H9 (cell line): ENCODE data around the gene ITPR1. TPM values are rescaled to one million over a fixed set of nuclear protein-coding genes. Genes with fewer than 3 reads are reported as not detected.

ENCODE experiments used
- DNase-seq: peaks from one replicate; pipeline ENCODE4 v3.0.0-alpha.2; 2017
- H2AFZ ChIP-seq: one replicate; pipeline ENCODE4 v1.6.1; 2013; ENCODE audit warnings: mild to moderate bottlenecking, low read length, control low read depth, moderate library complexity
- H2AK5ac ChIP-seq: 2 replicates; pipeline ENCODE4 v1.6.1; 2013; ENCODE audit warnings: low read length, control low read depth, mixed read lengths; ENCODE audit not compliant: insufficient read length
- H2BK120ac ChIP-seq: one replicate; pipeline ENCODE4 v1.6.1; 2013; ENCODE audit warnings: low read depth, mild to moderate bottlenecking, low read length, control low read depth, inconsistent platforms; ENCODE audit not compliant: poor library complexity, severe bottlenecking
- H2BK12ac ChIP-seq: 2 replicates; pipeline ENCODE4 v1.6.1; 2013; ENCODE audit warnings: low read length, control low read depth, mixed read lengths, low read depth; ENCODE audit not compliant: insufficient read length
- H2BK15ac ChIP-seq: 2 replicates; pipeline ENCODE4 v1.6.1; 2013; ENCODE audit warnings: low read depth, low read length, control low read depth
- H2BK20ac ChIP-seq: one replicate; pipeline ENCODE4 v1.6.1; 2013; ENCODE audit warnings: low read depth, mild to moderate bottlenecking, low read length, control low read depth, inconsistent platforms; ENCODE audit not compliant: poor library complexity, severe bottlenecking
- H2BK5ac ChIP-seq: 2 replicates; pipeline ENCODE4 v1.6.1; 2013; ENCODE audit warnings: low read length, control low read depth, mixed read lengths; ENCODE audit not compliant: insufficient read length
- H3K14ac ChIP-seq: 2 replicates; pipeline ENCODE4 v1.6.1; 2013; ENCODE audit warnings: low read length, control low read depth; ENCODE audit not compliant: insufficient read depth
- H3K18ac ChIP-seq: 2 replicates; pipeline ENCODE4 v1.6.1; 2013; ENCODE audit warnings: low read depth, mild to moderate bottlenecking, mixed read lengths, low read length, control low read depth; ENCODE audit not compliant: insufficient read length
- H3K23ac ChIP-seq: 2 replicates; pipeline ENCODE4 v1.6.1; 2013; ENCODE audit warnings: low read length, control low read depth, mixed read lengths, low read depth; ENCODE audit not compliant: insufficient read length
- H3K23me2 ChIP-seq: 2 replicates; pipeline ENCODE4 v1.6.1; 2013; ENCODE audit warnings: low read depth, mild to moderate bottlenecking, mixed read lengths, low read length, control low read depth; ENCODE audit not compliant: insufficient read length, poor library complexity, severe bottlenecking
- H3K27ac ChIP-seq: 2 replicates; pipeline ENCODE4 v1.5.1; 2013; ENCODE audit warnings: low read length, control low read depth, mixed read lengths, low read depth; ENCODE audit not compliant: insufficient read length
- H3K27me3 ChIP-seq: 2 replicates; pipeline ENCODE4 v1.6.1; 2013; ENCODE audit warnings: low read length, control low read depth, inconsistent platforms; ENCODE audit not compliant: insufficient read depth
- H3K4ac ChIP-seq: 2 replicates; pipeline ENCODE4 v1.6.1; 2013; ENCODE audit warnings: low read depth, mild to moderate bottlenecking, control low read depth, inconsistent platforms, low read length, moderate library complexity
- H3K4me1 ChIP-seq: 2 replicates; pipeline ENCODE4 v1.6.1; 2013; ENCODE audit warnings: low read length, control low read depth, inconsistent platforms; ENCODE audit not compliant: insufficient read depth
- H3K4me2 ChIP-seq: 2 replicates; pipeline ENCODE4 v1.6.1; 2013; ENCODE audit warnings: low read length, control low read depth, mixed read lengths; ENCODE audit not compliant: insufficient read length, insufficient read depth
- H3K56ac ChIP-seq: 2 replicates; pipeline ENCODE4 v1.6.1; 2013; ENCODE audit warnings: low read depth, mild to moderate bottlenecking, mixed read lengths, low read length, control low read depth; ENCODE audit not compliant: insufficient read length
- H3K79me1 ChIP-seq: 2 replicates; pipeline ENCODE4 v1.6.1; 2013; ENCODE audit warnings: low read depth, mild to moderate bottlenecking, moderate library complexity, low read length, control low read depth, inconsistent platforms; ENCODE audit not compliant: insufficient read depth, poor library complexity, severe bottlenecking
- H3K79me2 ChIP-seq: 2 replicates; pipeline ENCODE4 v1.6.1; 2013; ENCODE audit warnings: low read length, control low read depth, inconsistent platforms; ENCODE audit not compliant: insufficient read depth
- H3K9ac ChIP-seq: 2 replicates; pipeline ENCODE4 v1.6.1; 2013; ENCODE audit warnings: low read length, control low read depth, mixed read lengths; ENCODE audit not compliant: insufficient read length; ENCODE audit errors: extremely low read depth
- H3K9me3 ChIP-seq: one replicate; pipeline ENCODE4 v1.6.1; 2013; ENCODE audit warnings: low read depth, low read length, inconsistent platforms; ENCODE audit not compliant: control insufficient read depth
- H3T11ph ChIP-seq: one replicate; pipeline ENCODE4 v1.6.1; 2013; ENCODE audit warnings: mild to moderate bottlenecking, low read length, control low read depth, inconsistent platforms
- H4K20me1 ChIP-seq: one replicate; pipeline ENCODE4 v1.6.1; 2013; ENCODE audit not compliant: control insufficient read depth, insufficient read length, insufficient read depth
- H4K5ac ChIP-seq: 2 replicates; pipeline ENCODE4 v1.6.1; 2013; ENCODE audit warnings: low read depth, mild to moderate bottlenecking, mixed read lengths, low read length, control low read depth; ENCODE audit not compliant: insufficient read length
- H4K8ac ChIP-seq: replicated peaks from 2 replicates; pipeline ENCODE4 v1.6.1; 2013; ENCODE audit warnings: low read length, control low read depth, mixed read lengths, low read depth; ENCODE audit not compliant: insufficient read length
- H4K91ac ChIP-seq: 2 replicates; pipeline ENCODE4 v1.6.1; 2013; ENCODE audit warnings: low read depth, mild to moderate bottlenecking, moderate library complexity, mixed read lengths, low read length, control low read depth; ENCODE audit not compliant: insufficient read length
- H3K27ac Mint-ChIP-seq, 3 experiments: 2 replicates in 2 of 3; 3 replicates in 1 of 3; pipeline ENCODE4 v1.8.0; 2020 to 2021; ENCODE audit warnings: mixed read lengths in 3 of 3, mild to moderate bottlenecking in 1 of 3, moderate library complexity in 1 of 3
- H3K27me3 Mint-ChIP-seq: 2 replicates; pipeline ENCODE4 v1.8.0; 2021; ENCODE audit warnings: low read depth, mild to moderate bottlenecking, moderate library complexity, mixed read lengths
- H3K36me3 Mint-ChIP-seq, 3 experiments: 2 replicates in 2 of 3; 3 replicates in 1 of 3; pipeline ENCODE4 v1.8.0; 2020 to 2021; ENCODE audit warnings: low read depth in 3 of 3, mixed read lengths in 3 of 3; ENCODE audit not compliant: insufficient read depth in 1 of 3
- H3K4me1 Mint-ChIP-seq, 2 experiments: 2 replicates each; pipeline ENCODE4 v1.8.0; 2020; ENCODE audit warnings: mixed read lengths in 2 of 2
- H3K4me3 Mint-ChIP-seq, 2 experiments: 2 replicates in 1 of 2; 3 replicates in 1 of 2; pipeline ENCODE4 v1.8.0; 2020 to 2021; ENCODE audit warnings: mild to moderate bottlenecking in 2 of 2, mixed read lengths in 2 of 2, moderate library complexity in 1 of 2
- H3K9me3 Mint-ChIP-seq, 2 experiments: 2 replicates in 1 of 2; 3 replicates in 1 of 2; pipeline ENCODE4 v1.8.0; 2020; ENCODE audit warnings: mild to moderate bottlenecking in 2 of 2, mixed read lengths in 2 of 2, moderate library complexity in 1 of 2
- CTCF ChIP-seq: fragments of 200-600 bp; sonication (generic); conservative IDR thresholded peaks from 3 replicates; pipeline ENCODE4 v1.8.0; 2021; ENCODE audit warnings: antibody characterized with exemption, mild to moderate bottlenecking
- WGBS: extraction: QIAGEN DNeasy Blood & Tissue Kit; methylation state at CpG from one replicate; pipeline ENCODE4 v1.1.7; 2013; ENCODE audit warnings: missing lambda C conversion rate, low lambda C conversion rate, mixed read lengths; ENCODE audit not compliant: insufficient read length; ENCODE audit errors: extremely low coverage; 5-methylcytosine and 5-hydroxymethylcytosine counted together
- total RNA-seq: library from RNA; stranded (reverse); gene quantifications from 2 replicates; pipeline ENCODE4 v1.2.1, GENCODE V29; 2021

ITPR1 gene
- total RNA-seq, 1 experiment from 2014 or later: 4.2 TPM

- WGBS: no CpG with 5 or more reads among the region's 11 CpGs
- TF ChIP-seq CTCF: no peak
Measured at GRCh38 chr3:4672725-4673275, 179.7 kb downstream of the ITPR1 start.

More at GRCh38 chr3:4672725-4673275, 179.7 kb downstream of the ITPR1 start:
- no peak overlapping the region for H2BK5ac ChIP-seq
- H3K9me3 ChIP-seq: no peaks in the 10 kb centered on the region
- H3K56ac ChIP-seq: no peak overlapping the region
- H4K5ac ChIP-seq: no peak overlapping the region
- H4K91ac ChIP-seq: no peak overlapping the region
- H2BK15ac ChIP-seq: no peak overlapping the region
- no peak overlapping the region for H3K27ac ChIP-seq
- no peaks in the 10 kb centered on the region for H4K20me1 ChIP-seq
- H2AK5ac ChIP-seq: no peak overlapping the region
- Mint-ChIP-seq H3K9me3 (no peaks in the 10 kb centered on the region), H3K27me3 (no peaks in the 10 kb centered on the region), H3K27ac (peak overlapping the region in 1 of 3 experiments; percentile 52; a peak in 2 of 7 replicates), H3K4me1 (no peaks in the 10 kb centered on the region), H3K36me3 (no peaks in the 10 kb centered on the region; a peak in 1 of 7 replicates), H3K4me3 (no peak overlapping the region)
- H3K18ac ChIP-seq: no peak overlapping the region
- H3K4ac ChIP-seq: no peak overlapping the region
- no peaks in the 10 kb centered on the region for H3K4me1 ChIP-seq
- H3K23ac ChIP-seq: no peak overlapping the region
- H3K79me1 ChIP-seq: no peaks in the 10 kb centered on the region
- no peak overlapping the region for H2BK20ac ChIP-seq
- H2AFZ ChIP-seq: no peak overlapping the region
- H3K14ac ChIP-seq: no peak overlapping the region; the same call in 1 of the 2 replicates
- no peak overlapping the region for H4K8ac ChIP-seq
- H3K9ac ChIP-seq: no peak overlapping the region
- H3T11ph ChIP-seq: no peak overlapping the region
- no peak overlapping the region for H2BK12ac ChIP-seq
- H3K23me2 ChIP-seq: no peaks in the 10 kb centered on the region
- H3K27me3 ChIP-seq: no peaks in the 10 kb centered on the region
- DNase-seq: no peak
- no peak overlapping the region for H2BK120ac ChIP-seq
- no peak overlapping the region for H3K4me2 ChIP-seq
- H3K79me2 ChIP-seq: no peaks in the 10 kb centered on the region
